Activated CD4-positive, alpha-beta memory T cell treated with anti-CD3 and anti-CD28 coated beads, Interleukin-2, amount 10 ng/mL, durations not matched to agents 7 days and 5 days (primary cell): ENCODE data around the gene BBS4. TPM values are rescaled to one million over a fixed set of nuclear protein-coding genes. Genes with fewer than 3 reads are reported as not detected.
"Not testable (repeated sequence)": the region's sequence is repeated elsewhere in the genome, so short reads cannot be mapped to it uniquely, and the experiment has no call there.

Experiments used
- CTCF ChIA-PET: fragments of 350-600 bp; sonication (Branson Sonifier 250); formaldehyde crosslinking; loops from one replicate; lab custom pipeline; 2021; ENCODE audit warnings: antibody characterized with exemption, inconsistent platforms; lab: Charles Lee
- POLR2A ChIA-PET: fragments of 350-600 bp; sonication (Branson Sonifier 250); formaldehyde crosslinking; loops from one replicate; lab custom pipeline; 2021; ENCODE audit warnings: antibody characterized with exemption; lab: Charles Lee
- DNase-seq: peaks from one replicate; pipeline ENCODE4 v3.0.0-alpha.2; 2020
- H3K27ac Mint-ChIP-seq: one replicate; pipeline ENCODE4 v1.8.0; 2021; ENCODE audit warnings: mild to moderate bottlenecking, mixed read lengths
- H3K27me3 Mint-ChIP-seq: one replicate; pipeline ENCODE4 v1.8.0; 2021; ENCODE audit warnings: mixed read lengths
- H3K36me3 Mint-ChIP-seq: one replicate; pipeline ENCODE4 v1.8.0; 2021; ENCODE audit warnings: low read depth, mixed read lengths
- H3K4me1 Mint-ChIP-seq: one replicate; pipeline ENCODE4 v1.8.0; 2021; ENCODE audit warnings: mixed read lengths
- H3K4me3 Mint-ChIP-seq: one replicate; pipeline ENCODE4 v1.8.0; 2021; ENCODE audit warnings: mild to moderate bottlenecking, mixed read lengths
- H3K9me3 Mint-ChIP-seq: one replicate; pipeline ENCODE4 v1.8.0; 2021; ENCODE audit warnings: mixed read lengths
- total RNA-seq, 2 experiments: library from RNA; stranded (reverse); gene quantifications; one replicate each; pipeline ENCODE4 v1.2.3, GENCODE V29; 2021

BBS4 gene
- total RNA-seq, 2 experiments from 2014 or later = 14.5 to 16.2 TPM

GRCh38 chr15:72670656-72671352 is 15.2 kb upstream of the BBS4 start:
- H3K4me1 Mint-ChIP-seq, H3K36me3 Mint-ChIP-seq, H3K9me3 Mint-ChIP-seq, POLR2A ChIA-PET: not testable (repeated sequence)
- peaks cover 16% of the 10 kb centered on the region for H3K27me3 Mint-ChIP-seq
- peak; percentile 80 for DNase-seq
- CTCF ChIA-PET = interaction anchor here (0.6 to 2.1 kb wide), 14 partner anchors 10 to 358 kb away, joined by 3 to 17 read pairs (median 3); partner anchors contain the start of genes BBS4 and HIGD2B
- H3K27ac Mint-ChIP-seq = peak overlapping the region; percentile 12
- peak overlapping the region; percentile 59 for H3K4me3 Mint-ChIP-seq

GRCh38 chr15:72671525-72671924 is 14.5 kb upstream of the BBS4 start:
- ChIA-PET CTCF (interaction anchor here (0.6 to 2.1 kb wide), 11 partner anchors 9 to 302 kb away, joined by 3 to 17 read pairs (median 4); partner anchors contain the start of genes BBS4 and HIGD2B), POLR2A (no interaction called here)
- Mint-ChIP-seq H3K9me3 (no peaks in the 10 kb centered on the region), H3K27ac (no peak overlapping the region), H3K36me3 (no peaks in the 10 kb centered on the region), H3K4me3 (no peak overlapping the region), H3K27me3 (peaks cover 16% of the 10 kb centered on the region), H3K4me1 (peaks cover 10% of the 10 kb centered on the region)
- no peak for DNase-seq

- Mint-ChIP-seq H3K36me3 (no peaks in the 10 kb centered on the region), H3K27ac (no peak overlapping the region), H3K27me3 (peaks cover 26% of the 10 kb centered on the region), H3K4me1 (no peaks in the 10 kb centered on the region), H3K4me3 (no peak overlapping the region), H3K9me3 (no peaks in the 10 kb centered on the region)
- ChIA-PET CTCF (no interaction called here), POLR2A (no interaction called here)
- DNase-seq = no peak
Measured at GRCh38 chr15:72676838-72677237, 9.2 kb upstream of the BBS4 start.

GRCh38 chr15:72680931-72681330 is 5.1 kb upstream of the BBS4 start:
- ChIA-PET CTCF (interaction anchor here (0.7 to 2.3 kb wide), 3 partner anchors 10 to 460 kb away, joined by 4 to 12 read pairs (median 6); no protein-coding TSS in a partner anchor), POLR2A (no interaction called here)
- Mint-ChIP-seq H3K36me3 (no peaks in the 10 kb centered on the region), H3K27ac (no peak overlapping the region), H3K9me3 (no peaks in the 10 kb centered on the region), H3K27me3 (peaks cover 19% of the 10 kb centered on the region), H3K4me1 (peaks cover 9% of the 10 kb centered on the region), H3K4me3 (no peak overlapping the region)
- no peak for DNase-seq

GRCh38 chr15:72682772-72683171 is 3.2 kb upstream of the BBS4 start:
- peaks cover 9% of the 10 kb centered on the region for H3K27me3 Mint-ChIP-seq
- H3K36me3 Mint-ChIP-seq = no peaks in the 10 kb centered on the region
- peaks cover 17% of the 10 kb centered on the region for H3K4me1 Mint-ChIP-seq
- DNase-seq = no peak
- CTCF ChIA-PET = interaction anchor here (0.6 kb wide), 2 partner anchors 86 to 456 kb away, joined by 3 read pairs; no protein-coding TSS in a partner anchor
- POLR2A ChIA-PET = no interaction called here
- H3K9me3 Mint-ChIP-seq = no peaks in the 10 kb centered on the region
- no peak overlapping the region for H3K4me3 Mint-ChIP-seq
- no peak overlapping the region for H3K27ac Mint-ChIP-seq

GRCh38 chr15:72685301-72685924 is 594 bp upstream of the BBS4 start:
- H3K36me3 Mint-ChIP-seq = no peaks in the 10 kb centered on the region
- CTCF ChIA-PET = interaction anchor here (0.5 to 1.9 kb wide), 7 partner anchors 10 to 458 kb away, joined by 3 to 6 read pairs (median 4); no protein-coding TSS in a partner anchor
- no peak for DNase-seq
- POLR2A ChIA-PET = interaction anchor here (0.6 to 1.5 kb wide), 6 partner anchors 8 to 455 kb away, joined by 3 to 5 read pairs (median 3); partner anchors contain the start of gene PKM
- peak overlapping the region; percentile 88 for H3K4me3 Mint-ChIP-seq
- H3K4me1 Mint-ChIP-seq = peaks cover 17% of the 10 kb centered on the region
- peaks cover 3% of the 10 kb centered on the region for H3K27me3 Mint-ChIP-seq
- H3K27ac Mint-ChIP-seq = peak overlapping the region; percentile 85
- no peaks in the 10 kb centered on the region for H3K9me3 Mint-ChIP-seq

GRCh38 chr15:72688697-72689096 is 2.7 kb downstream of the BBS4 start:
- Mint-ChIP-seq H3K4me3 (no peak overlapping the region), H3K36me3 (no peaks in the 10 kb centered on the region), H3K27me3 (no peaks in the 10 kb centered on the region), H3K9me3 (no peaks in the 10 kb centered on the region), H3K4me1 (peaks cover 17% of the 10 kb centered on the region), H3K27ac (no peak overlapping the region)
- DNase-seq = no peak
- ChIA-PET POLR2A (no interaction called here), CTCF (no interaction called here)

GRCh38 chr15:72690938-72691337 is 4.9 kb downstream of the BBS4 start:
- Mint-ChIP-seq H3K36me3 (peaks cover 5% of the 10 kb centered on the region), H3K4me1 (peaks cover 18% of the 10 kb centered on the region), H3K27ac (no peak overlapping the region), H3K27me3 (no peaks in the 10 kb centered on the region), H3K9me3 (no peaks in the 10 kb centered on the region), H3K4me3 (no peak overlapping the region)
- ChIA-PET CTCF (no interaction called here), POLR2A (no interaction called here)
- no peak for DNase-seq

- no peak for DNase-seq
- Mint-ChIP-seq H3K9me3 (no peaks in the 10 kb centered on the region), H3K27ac (no peak overlapping the region), H3K4me3 (no peak overlapping the region), H3K27me3 (no peaks in the 10 kb centered on the region), H3K4me1 (peaks cover 10% of the 10 kb centered on the region), H3K36me3 (peaks cover 8% of the 10 kb centered on the region)
- POLR2A ChIA-PET = no interaction called here
- CTCF ChIA-PET = interaction anchor here (0.7 kb wide), 1 partner anchor 23 kb away, joined by 3 read pairs; no protein-coding TSS in a partner anchor
Measured at GRCh38 chr15:72698938-72699337, 12.9 kb downstream of the BBS4 start.

GRCh38 chr15:72700076-72700475 is 14.1 kb downstream of the BBS4 start:
- Mint-ChIP-seq H3K27me3 (no peaks in the 10 kb centered on the region), H3K4me1 (peaks cover 3% of the 10 kb centered on the region), H3K27ac (no peak overlapping the region), H3K36me3 (peaks cover 6% of the 10 kb centered on the region), H3K9me3 (no peaks in the 10 kb centered on the region), H3K4me3 (no peak overlapping the region)
- CTCF ChIA-PET = no interaction called here
- DNase-seq = no peak
- POLR2A ChIA-PET = no interaction called here

GRCh38 chr15:72706266-72706665 is 20.3 kb downstream of the BBS4 start:
- Mint-ChIP-seq H3K36me3 (no peaks in the 10 kb centered on the region), H3K27ac (no peak overlapping the region), H3K9me3 (no peaks in the 10 kb centered on the region), H3K27me3 (no peaks in the 10 kb centered on the region), H3K4me3 (no peak overlapping the region), H3K4me1 (peaks cover 1% of the 10 kb centered on the region)
- CTCF ChIA-PET = interaction anchor here (1.3 to 2.8 kb wide), 2 partner anchors 11 to 16 kb away, joined by 3 to 13 read pairs; no protein-coding TSS in a partner anchor
- POLR2A ChIA-PET = no interaction called here
- DNase-seq = no peak

- H3K4me3 Mint-ChIP-seq, H3K27ac Mint-ChIP-seq, H3K9me3 Mint-ChIP-seq, CTCF ChIA-PET, H3K27me3 Mint-ChIP-seq, DNase-seq, H3K36me3 Mint-ChIP-seq, H3K4me1 Mint-ChIP-seq, POLR2A ChIA-PET: not testable (repeated sequence)
Measured at GRCh38 chr15:72708551-72709303, 22.7 kb downstream of the BBS4 start.
